Endodermal cell (in vitro differentiated cells): Measurements from ENCODE around the gene ZBTB7C. TPM values are rescaled to one million over a fixed set of nuclear protein-coding genes. Genes with fewer than 3 reads are reported as not detected.

ENCODE experiments used
- DNase-seq: peaks from one replicate; pipeline ENCODE4 v3.0.0-alpha.2; 2017
- H3K27ac ChIP-seq: 2 replicates; pipeline ENCODE4 v1.5.1; 2013; ENCODE audit warnings: mild to moderate bottlenecking, low read depth, low read length, moderate library complexity
- H3K27me3 ChIP-seq: 2 replicates; pipeline ENCODE4 v1.6.1; 2013; ENCODE audit warnings: mild to moderate bottlenecking, low read length, moderate library complexity; ENCODE audit not compliant: insufficient read depth, control insufficient read depth, poor library complexity, severe bottlenecking
- H3K36me3 ChIP-seq: 2 replicates; pipeline ENCODE4 v1.7.0; 2013; ENCODE audit warnings: mild to moderate bottlenecking, low read length, moderate library complexity; ENCODE audit not compliant: control insufficient read depth, insufficient read depth
- H3K4me1 ChIP-seq: one replicate; pipeline ENCODE4 v1.7.0; 2013; ENCODE audit warnings: low read length; ENCODE audit not compliant: control insufficient read depth, insufficient read depth
- H3K4me3 ChIP-seq: 2 replicates; pipeline ENCODE4 v1.5.1; 2013; ENCODE audit warnings: mild to moderate bottlenecking, low read length, moderate library complexity
- H3K9ac ChIP-seq: 2 replicates; pipeline ENCODE4 v1.6.1; 2013; ENCODE audit warnings: mild to moderate bottlenecking, low read length, moderate library complexity; ENCODE audit not compliant: poor library complexity, severe bottlenecking; ENCODE audit errors: extremely low read depth
- H3K9me3 ChIP-seq: 2 replicates; pipeline ENCODE4 v1.6.1; 2013; ENCODE audit warnings: mild to moderate bottlenecking, low read length, moderate library complexity; ENCODE audit not compliant: control insufficient read depth
- H3K27ac Mint-ChIP-seq: 2 replicates; pipeline ENCODE4 v1.8.0; 2020; ENCODE audit warnings: mixed read lengths
- H3K27me3 Mint-ChIP-seq: 2 replicates; pipeline ENCODE4 v1.8.0; 2021; ENCODE audit warnings: mild to moderate bottlenecking, mixed read lengths; ENCODE audit not compliant: insufficient read depth
- H3K36me3 Mint-ChIP-seq: 2 replicates; pipeline ENCODE4 v1.8.0; 2020; ENCODE audit warnings: low read depth, mixed read lengths
- H3K4me1 Mint-ChIP-seq: 2 replicates; pipeline ENCODE4 v1.8.0; 2020; ENCODE audit warnings: mixed read lengths
- H3K4me3 Mint-ChIP-seq: 2 replicates; pipeline ENCODE4 v1.8.0; 2020; ENCODE audit warnings: mild to moderate bottlenecking, moderate library complexity, mixed read lengths
- H3K9me3 Mint-ChIP-seq: 2 replicates; pipeline ENCODE4 v1.8.0; 2020; ENCODE audit warnings: mild to moderate bottlenecking, mixed read lengths
- CTCF ChIP-seq: fragments of 200-600 bp; sonication (generic); conservative IDR thresholded peaks from 2 replicates; pipeline ENCODE4 v1.5.0; 2021; ENCODE audit warnings: antibody characterized with exemption, mild to moderate bottlenecking
- WGBS, 2 experiments: methylation state at CpG; one replicate each; pipeline versions ENCODE4 v1.1.5 to v1.1.7; 2013; ENCODE audit warnings: missing lambda C conversion rate in 2 of 2, mixed read lengths in 1 of 2; ENCODE audit not compliant: insufficient coverage in 1 of 2, insufficient read length in 1 of 2; 5-methylcytosine and 5-hydroxymethylcytosine counted together
- total RNA-seq, 2 donors: library from RNA; stranded (reverse); fragmentation: NEBNext Ultra II Directional in 1 of 2; extraction: Animal tissue kit (Norgen Biotek cat#: 25700) in 1 of 2; gene quantifications; 2 replicates in 1 of 2; 3 replicates in 1 of 2; pipeline ENCODE4 v1.2.1, GENCODE V29; 2021

Gene ZBTB7C
- total RNA-seq, 2 donors from 2014 or later, result 0.31 to 0.62 TPM

GRCh38 chr18:48333563-48333962 is 75.6 kb downstream of the ZBTB7C start:
- H3K4me3 ChIP-seq, result no peak overlapping the region
- H3K9me3 ChIP-seq, result no peaks in the 10 kb centered on the region
- no peaks in the 10 kb centered on the region for H3K27me3 ChIP-seq
- no peaks in the 10 kb centered on the region for H3K36me3 Mint-ChIP-seq
- no peak overlapping the region for H3K9ac ChIP-seq
- H3K27ac Mint-ChIP-seq, result no peak overlapping the region
- WGBS, 2 experiments, result 59 to 80% methylated on average over 1 to 4 of the region's 4 CpGs
- no peak overlapping the region for H3K4me3 Mint-ChIP-seq
- no peak overlapping the region for H3K27ac ChIP-seq
- H3K4me1 ChIP-seq, result peaks cover 8% of the 10 kb centered on the region
- H3K9me3 Mint-ChIP-seq, result no peaks in the 10 kb centered on the region
- H3K36me3 ChIP-seq, result no peaks in the 10 kb centered on the region
- DNase-seq, result no peak
- TF ChIP-seq CTCF, result no peak
- peaks cover 15% of the 10 kb centered on the region for H3K4me1 Mint-ChIP-seq
- peaks cover 3% of the 10 kb centered on the region for H3K27me3 Mint-ChIP-seq

DNA sequence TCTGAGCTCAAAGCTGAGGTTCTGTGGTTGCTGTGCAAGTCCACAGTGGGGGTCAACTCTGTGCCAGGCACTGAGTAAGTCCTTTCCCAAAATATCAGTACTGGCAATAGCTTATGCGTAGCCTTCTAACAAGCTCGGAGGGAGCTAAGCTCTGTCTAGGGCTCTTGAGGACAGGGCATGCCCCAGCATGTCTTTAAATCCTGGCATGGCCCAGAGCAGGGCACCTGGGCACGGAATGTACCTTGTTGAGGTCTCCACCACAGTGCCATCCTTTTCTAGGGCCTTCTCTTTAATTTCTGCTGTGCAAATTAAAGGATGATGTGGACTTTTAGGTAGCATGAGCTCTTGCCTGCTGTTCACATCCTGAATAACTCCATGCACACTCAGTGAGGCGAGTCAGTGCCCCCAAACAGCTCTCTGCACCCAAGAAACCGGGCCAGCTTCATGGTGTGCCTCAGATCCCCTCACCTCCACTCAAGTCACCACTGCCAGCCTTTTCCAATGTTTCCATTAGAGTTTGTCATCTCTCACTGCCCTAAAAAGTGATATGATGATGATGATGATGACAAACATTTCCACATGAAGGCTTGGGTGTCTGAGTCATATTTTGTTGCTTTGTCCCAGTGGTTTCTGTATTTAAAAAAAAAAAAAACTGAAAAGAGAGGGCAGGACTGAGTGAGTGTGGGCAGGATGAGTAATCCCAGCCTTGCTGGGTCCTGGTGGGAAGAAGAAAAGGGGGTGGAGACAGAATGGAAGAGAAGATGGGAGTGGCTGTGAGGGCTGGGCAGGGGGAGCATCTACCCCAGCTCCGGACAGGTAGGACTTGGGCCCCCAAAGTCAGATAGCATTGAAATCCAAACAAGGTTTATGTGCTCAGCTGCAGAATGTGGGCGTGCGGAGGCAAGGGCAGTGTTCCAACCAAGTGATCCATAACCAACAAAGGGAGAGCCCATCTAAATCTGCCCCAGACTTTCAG is 78.9 kb downstream of the ZBTB7C start:
- peaks cover 4% of the 10 kb centered on the region for H3K4me1 ChIP-seq
- no peak overlapping the region for H3K27ac ChIP-seq
- H3K9me3 ChIP-seq, result no peaks in the 10 kb centered on the region
- no peaks in the 10 kb centered on the region for H3K9me3 Mint-ChIP-seq
- H3K36me3 ChIP-seq, result no peaks in the 10 kb centered on the region
- no peak overlapping the region for H3K4me3 Mint-ChIP-seq
- 78 to 85% methylated on average over 7 to 8 of the region's 8 CpGs for WGBS, 2 experiments
- H3K4me3 ChIP-seq, result no peak overlapping the region
- no peak overlapping the region for H3K27ac Mint-ChIP-seq
- H3K9ac ChIP-seq, result no peak overlapping the region
- no peaks in the 10 kb centered on the region for H3K27me3 ChIP-seq
- no peak for DNase-seq
- no peaks in the 10 kb centered on the region for H3K36me3 Mint-ChIP-seq
- peaks cover 3% of the 10 kb centered on the region for H3K27me3 Mint-ChIP-seq
- H3K4me1 Mint-ChIP-seq, result peaks cover 3% of the 10 kb centered on the region
- no peak for TF ChIP-seq CTCF

DNA sequence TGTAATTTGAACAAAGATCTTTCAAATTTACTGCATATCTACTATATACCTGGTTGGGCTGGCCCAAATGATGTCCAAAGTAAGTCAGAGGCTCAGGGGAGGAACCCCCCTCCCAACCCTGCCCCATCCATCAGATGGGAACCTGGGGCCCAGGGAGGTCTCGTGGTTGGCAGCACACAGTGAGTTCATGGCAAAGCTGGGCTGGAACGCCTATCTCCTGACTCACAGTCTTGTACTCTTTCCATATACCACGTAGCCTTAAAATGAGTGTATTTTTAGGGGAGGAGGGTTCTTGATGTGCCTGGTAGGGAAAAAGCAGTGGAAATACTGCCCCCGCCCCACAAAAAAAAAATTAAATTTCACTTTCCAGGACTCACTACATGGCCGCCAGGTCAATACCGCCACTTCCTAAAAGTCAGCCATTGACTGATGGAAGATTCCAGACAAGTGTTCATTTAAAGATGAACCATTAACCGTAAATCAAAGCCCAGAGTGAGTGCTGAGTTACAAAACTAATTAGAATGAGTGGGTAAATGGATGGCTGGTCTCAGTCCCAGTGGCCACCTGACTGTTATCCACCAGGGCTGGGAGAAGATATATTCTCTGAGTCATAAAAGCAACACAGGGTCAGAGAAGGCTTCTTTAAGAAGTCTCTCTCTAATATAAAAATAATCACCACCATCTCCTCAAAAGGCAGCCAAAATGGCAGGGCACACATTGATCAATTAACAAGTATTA is 80.5 kb downstream of the ZBTB7C start:
- Mint-ChIP-seq H3K4me3 (no peak overlapping the region), H3K27me3 (peaks cover 3% of the 10 kb centered on the region), H3K4me1 (peaks cover 10% of the 10 kb centered on the region), H3K36me3 (no peaks in the 10 kb centered on the region), H3K27ac (no peak overlapping the region), H3K9me3 (no peaks in the 10 kb centered on the region)
- Histone ChIP-seq H3K9me3 (no peaks in the 10 kb centered on the region), H3K27ac (no peak overlapping the region), H3K4me1 (peaks cover 7% of the 10 kb centered on the region), H3K4me3 (no peak overlapping the region), H3K27me3 (no peaks in the 10 kb centered on the region), H3K36me3 (no peaks in the 10 kb centered on the region), H3K9ac (no peak overlapping the region)
- no peak for DNase-seq
- TF ChIP-seq CTCF, result no peak
- 92 to 94% methylated on average over 5 to 6 of the region's 7 CpGs for WGBS, 2 experiments
